ENCODE measurements around the gene ZFP90.

GRCh38 chr16:68490829-68491575, 48.1 kb upstream of the ZFP90 start:
- TF ChIP-seq CTCF (IDR thresholded peaks at IDR 0.05 in 4 of 5, conservative IDR thresholded peaks at IDR 0.05 in 1 of 5), result no peak
- no peak for TF ChIP-seq POLR2A (IDR thresholded peaks at IDR 0.05)

All from gastrocnemius medialis (tissue), 4 donors.